Calu3 (cell line): ENCODE results near the gene GDPGP1. TPM values are rescaled to one million over a fixed set of nuclear protein-coding genes. Genes with fewer than 3 reads are reported as not detected.

Source experiments
- BruUV-seq: library from RNA; stranded (reverse); fragments of 400-500 nt; replicated peaks from 2 replicates; lab custom pipeline; 2021; lab: Mats Ljungman, UMichigan
- CTCF ChIA-PET: fragments of 300-600 bp; sonication (Branson Sonifier 250); formaldehyde crosslinking; loops from one replicate; lab custom pipeline; 2022; ENCODE audit warnings: antibody characterized with exemption; lab: Charles Lee
- DNase-seq: peaks from one replicate; pipeline ENCODE4 v3.0.0; 2022
- H3K27ac Mint-ChIP-seq: one replicate; pipeline ENCODE4 v1.8.0; 2022; ENCODE audit warnings: mixed read lengths; ENCODE audit not compliant: unreplicated experiment
- H3K27me3 Mint-ChIP-seq: one replicate; pipeline ENCODE4 v1.8.0; 2022; ENCODE audit warnings: mixed read lengths; ENCODE audit not compliant: unreplicated experiment
- H3K36me3 Mint-ChIP-seq: one replicate; pipeline ENCODE4 v1.8.0; 2022; ENCODE audit warnings: mild to moderate bottlenecking, moderate library complexity, mixed read lengths; ENCODE audit not compliant: insufficient read depth, unreplicated experiment
- H3K4me1 Mint-ChIP-seq: one replicate; pipeline ENCODE4 v1.8.0; 2022; ENCODE audit warnings: mild to moderate bottlenecking, low read depth, mixed read lengths; ENCODE audit not compliant: unreplicated experiment
- H3K4me3 Mint-ChIP-seq: one replicate; pipeline ENCODE4 v1.8.0; 2022; ENCODE audit warnings: mild to moderate bottlenecking, low read depth, moderate library complexity, mixed read lengths; ENCODE audit not compliant: unreplicated experiment
- H3K9me3 Mint-ChIP-seq: one replicate; pipeline ENCODE4 v1.8.0; 2022; ENCODE audit warnings: low read depth, mixed read lengths; ENCODE audit not compliant: unreplicated experiment
- intact Hi-C: fragments of 100-400 bp; cut with micrococcal nuclease; formaldehyde crosslinking; loops from one replicate; pipeline ENCODE4 v1.10.0; 2022; ENCODE audit not compliant: unreplicated experiment
- total RNA-seq: library from RNA; stranded (reverse); gene quantifications from 2 replicates; pipeline ENCODE4 v1.2.3, GENCODE V29; 2022
- TF ChIP-seq, protein P1 (sequence below): fragments of 200-600 bp; IDR thresholded peaks from one replicate; pipeline ENCODE4 v1.8.0; 2022; ENCODE audit warnings: antibody characterized with exemption; ENCODE audit not compliant: unreplicated experiment

Gene GDPGP1
- total RNA-seq, 1 experiment from 2014 or later = 20.3 TPM

DNA sequence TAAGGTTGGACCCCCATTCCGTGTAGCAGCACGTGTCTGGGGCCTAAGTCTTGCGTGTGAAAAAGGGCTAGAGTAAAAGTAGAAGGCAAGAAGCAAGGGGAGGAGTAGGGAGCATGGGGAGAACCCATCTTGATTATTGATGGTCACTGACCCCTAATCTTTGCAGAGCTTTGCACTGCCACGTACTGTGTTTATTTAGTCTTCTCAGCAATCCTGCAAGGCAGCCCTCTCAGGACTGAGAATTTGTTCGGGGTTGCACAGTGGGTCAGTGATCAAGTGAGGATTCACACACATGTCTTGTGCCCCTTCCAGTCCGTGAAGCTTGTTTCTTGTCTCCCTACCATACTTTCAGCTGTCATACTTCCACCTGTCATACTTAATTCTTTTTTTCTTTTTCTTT is 25.7 kb upstream of the GDPGP1 start:
- CTCF ChIA-PET = interaction anchor here (0.7 to 0.8 kb wide), 2 partner anchors 13 to 49 kb away, joined by 3 read pairs; no protein-coding TSS in a partner anchor
- BruUV-seq = no TSS peak
- H3K36me3 Mint-ChIP-seq = peaks cover 62% of the 10 kb centered on the region
- H3K27me3 Mint-ChIP-seq = no peaks in the 10 kb centered on the region
- H3K27ac Mint-ChIP-seq = no peak overlapping the region
- H3K4me1 Mint-ChIP-seq = peaks cover 46% of the 10 kb centered on the region
- H3K9me3 Mint-ChIP-seq = no peaks in the 10 kb centered on the region
- intact Hi-C loops = no loop called here
- H3K4me3 Mint-ChIP-seq = no peak overlapping the region
- TF ChIP-seq, protein P1, sequence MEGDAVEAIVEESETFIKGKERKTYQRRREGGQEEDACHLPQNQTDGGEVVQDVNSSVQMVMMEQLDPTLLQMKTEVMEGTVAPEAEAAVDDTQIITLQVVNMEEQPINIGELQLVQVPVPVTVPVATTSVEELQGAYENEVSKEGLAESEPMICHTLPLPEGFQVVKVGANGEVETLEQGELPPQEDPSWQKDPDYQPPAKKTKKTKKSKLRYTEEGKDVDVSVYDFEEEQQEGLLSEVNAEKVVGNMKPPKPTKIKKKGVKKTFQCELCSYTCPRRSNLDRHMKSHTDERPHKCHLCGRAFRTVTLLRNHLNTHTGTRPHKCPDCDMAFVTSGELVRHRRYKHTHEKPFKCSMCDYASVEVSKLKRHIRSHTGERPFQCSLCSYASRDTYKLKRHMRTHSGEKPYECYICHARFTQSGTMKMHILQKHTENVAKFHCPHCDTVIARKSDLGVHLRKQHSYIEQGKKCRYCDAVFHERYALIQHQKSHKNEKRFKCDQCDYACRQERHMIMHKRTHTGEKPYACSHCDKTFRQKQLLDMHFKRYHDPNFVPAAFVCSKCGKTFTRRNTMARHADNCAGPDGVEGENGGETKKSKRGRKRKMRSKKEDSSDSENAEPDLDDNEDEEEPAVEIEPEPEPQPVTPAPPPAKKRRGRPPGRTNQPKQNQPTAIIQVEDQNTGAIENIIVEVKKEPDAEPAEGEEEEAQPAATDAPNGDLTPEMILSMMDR = no peak
- DNase-seq = no peak

DNA sequence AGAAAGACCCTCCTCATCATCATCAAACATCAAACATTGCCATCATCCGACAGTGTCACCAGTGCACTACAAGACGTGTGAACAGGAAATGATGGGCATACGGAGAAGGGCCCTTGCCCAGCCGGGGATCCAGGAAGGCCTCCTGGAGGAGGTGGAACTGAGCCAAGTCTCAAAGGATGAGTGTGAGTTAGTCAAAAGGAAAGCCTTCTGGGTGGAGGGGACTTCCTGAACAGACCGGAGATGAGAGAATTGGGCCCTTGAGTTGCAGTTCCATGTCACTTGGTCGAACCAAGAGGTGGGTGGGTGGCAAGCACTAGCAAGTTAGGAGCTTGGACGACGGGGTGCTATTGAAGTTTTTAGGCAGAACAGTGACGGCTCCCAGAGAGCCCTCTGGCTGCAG is 24.4 kb upstream of the GDPGP1 start:
- DNase-seq = no peak
- Mint-ChIP-seq H3K27me3 (no peaks in the 10 kb centered on the region), H3K9me3 (no peaks in the 10 kb centered on the region), H3K4me1 (peaks cover 53% of the 10 kb centered on the region), H3K4me3 (peak overlapping the region; percentile 28), H3K36me3 (peaks cover 71% of the 10 kb centered on the region), H3K27ac (peak overlapping the region; percentile 88)
- CTCF ChIA-PET = interaction anchor here (1.1 kb wide), 1 partner anchor 10 kb away, joined by 3 read pairs; no protein-coding TSS in a partner anchor
- TF ChIP-seq, protein P1 = no peak
- intact Hi-C loops = no loop called here
- no TSS peak for BruUV-seq

DNA sequence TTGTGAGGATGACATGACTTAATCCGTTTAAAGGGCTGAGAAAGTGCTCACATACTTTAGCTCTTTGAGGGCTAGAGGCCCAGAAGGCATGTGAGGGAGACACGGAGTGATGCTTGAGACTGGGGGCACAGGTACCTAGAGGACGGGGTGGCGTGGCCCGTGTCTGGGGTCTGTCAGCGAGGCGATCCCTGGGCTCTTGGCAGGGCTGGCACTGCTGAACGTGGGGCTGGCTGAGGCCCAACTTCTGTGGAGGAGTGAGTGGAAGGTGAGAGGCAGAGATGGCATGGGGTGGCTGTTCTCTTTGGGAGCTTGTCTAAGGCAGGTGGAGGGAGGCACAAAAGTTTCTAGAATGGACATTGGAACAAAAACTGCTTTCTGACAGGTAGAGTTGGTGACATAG is 23.4 kb upstream of the GDPGP1 start:
- H3K4me3 Mint-ChIP-seq = peak overlapping the region; percentile 28
- no TSS peak for BruUV-seq
- peaks cover 53% of the 10 kb centered on the region for H3K4me1 Mint-ChIP-seq
- intact Hi-C loops = no loop called here
- no peaks in the 10 kb centered on the region for H3K9me3 Mint-ChIP-seq
- DNase-seq = no peak
- H3K27ac Mint-ChIP-seq = peak overlapping the region; percentile 88
- TF ChIP-seq, protein P1 = no peak
- H3K36me3 Mint-ChIP-seq = peaks cover 75% of the 10 kb centered on the region
- no peaks in the 10 kb centered on the region for H3K27me3 Mint-ChIP-seq
- CTCF ChIA-PET = interaction anchor here (0.6 to 1.1 kb wide), 2 partner anchors 9 to 11 kb away, joined by 3 read pairs; no protein-coding TSS in a partner anchor

DNA sequence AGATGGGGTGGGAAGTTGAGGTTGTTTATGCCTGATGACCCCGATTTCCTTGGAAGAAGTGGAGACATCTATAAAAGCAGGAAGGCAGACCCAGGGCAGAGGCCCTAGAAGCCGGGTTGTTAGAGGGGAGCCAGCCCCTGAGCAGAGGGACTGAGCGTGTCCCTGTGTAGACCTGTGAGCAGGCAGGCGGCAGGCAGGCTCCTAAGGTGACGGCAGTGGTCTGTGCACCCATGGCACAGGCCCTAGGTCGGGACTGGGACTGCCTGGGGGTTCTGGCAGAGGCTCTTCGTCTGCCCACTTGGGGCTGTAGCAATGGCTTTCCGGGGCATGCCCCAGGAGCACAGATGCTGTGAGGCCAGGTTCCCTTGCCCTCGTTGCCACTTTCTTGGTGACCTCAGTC is 23.0 kb upstream of the GDPGP1 start:
- Mint-ChIP-seq H3K4me1 (peaks cover 53% of the 10 kb centered on the region), H3K9me3 (no peaks in the 10 kb centered on the region), H3K4me3 (peak overlapping the region; percentile 28), H3K27ac (peak overlapping the region; percentile 88), H3K27me3 (no peaks in the 10 kb centered on the region), H3K36me3 (peaks cover 71% of the 10 kb centered on the region)
- intact Hi-C loops = no loop called here
- CTCF ChIA-PET = interaction anchor here (0.9 kb wide), 1 partner anchor 19 kb away, joined by 3 read pairs; no protein-coding TSS in a partner anchor
- TF ChIP-seq, protein P1 = no peak
- no TSS peak for BruUV-seq
- no peak for DNase-seq
